ENCODE data around the gene TLN1. TPM values are rescaled to one million over a fixed set of nuclear protein-coding genes. Genes with fewer than 3 reads are reported as not detected.

Gene TLN1
- total RNA-seq, 2 donors from 2014 or later: 117 to 123 TPM

GRCh38 chr9:35681341-35682002 lies 50.5 kb downstream of the TLN1 start:
- no peaks in the 10 kb centered on the region for H3K27me3 ChIP-seq (ENCODE audit: control insufficient read depth, insufficient read depth, low read length, poor library complexity, severe bottlenecking)
- no peak overlapping the region for H3K27ac ChIP-seq (ENCODE audit: low read depth, low read length)
- no peaks in the 10 kb centered on the region for H3K9me3 ChIP-seq (ENCODE audit: control insufficient read depth, low read length)

GRCh38 chr9:35680331-35681105 lies 51.5 kb downstream of the TLN1 start:
- H3K27me3 ChIP-seq (ENCODE audit: control insufficient read depth, insufficient read depth, low read length, poor library complexity, severe bottlenecking): no peaks in the 10 kb centered on the region
- no peak overlapping the region for H3K9ac ChIP-seq (ENCODE audit: extremely low read depth, low read length, poor library complexity, severe bottlenecking)
- Mint-ChIP-seq H3K4me1 (peaks cover 24% of the 10 kb centered on the region), H3K27me3 (ENCODE audit: insufficient read depth) (peaks cover 5% of the 10 kb centered on the region), H3K4me3 (no peak overlapping the region), H3K36me3 (ENCODE audit: low read depth) (peaks cover 36% of the 10 kb centered on the region), H3K27ac (peak overlapping the region; percentile 59), H3K9me3 (no peaks in the 10 kb centered on the region)
- no peak overlapping the region for H3K4me3 ChIP-seq (ENCODE audit: low read length)
- no peak overlapping the region for H3K27ac ChIP-seq (ENCODE audit: low read depth, low read length)
- H3K36me3 ChIP-seq (ENCODE audit: control insufficient read depth, insufficient read depth, low read length): peaks cover 36% of the 10 kb centered on the region
- H3K4me1 ChIP-seq (ENCODE audit: control insufficient read depth, insufficient read depth, low read length): peaks cover 6% of the 10 kb centered on the region
- 50 to 52% methylated on average over 10 to 14 of the region's 15 CpGs for WGBS, 2 experiments (ENCODE audit: insufficient coverage in 1 of 2, insufficient read length in 1 of 2)
- no peaks in the 10 kb centered on the region for H3K9me3 ChIP-seq (ENCODE audit: control insufficient read depth, low read length)
- peak; percentile 90 for DNase-seq
- TF ChIP-seq CTCF (conservative IDR thresholded peaks at IDR 0.05): no peak

More at GRCh38 chr9:35681341-35682002, 50.5 kb downstream of the TLN1 start:
- Histone ChIP-seq H3K9ac (ENCODE audit: extremely low read depth, low read length, poor library complexity, severe bottlenecking) (no peak overlapping the region), H3K4me3 (ENCODE audit: low read length) (no peak overlapping the region), H3K4me1 (ENCODE audit: control insufficient read depth, insufficient read depth, low read length) (peaks cover 6% of the 10 kb centered on the region), H3K36me3 (ENCODE audit: control insufficient read depth, insufficient read depth, low read length) (peaks cover 41% of the 10 kb centered on the region)
- Mint-ChIP-seq H3K27ac (peak overlapping the region; percentile 14), H3K4me3 (no peak overlapping the region), H3K9me3 (no peaks in the 10 kb centered on the region), H3K27me3 (ENCODE audit: insufficient read depth) (peaks cover 1% of the 10 kb centered on the region), H3K4me1 (peaks cover 23% of the 10 kb centered on the region), H3K36me3 (ENCODE audit: low read depth) (peaks cover 43% of the 10 kb centered on the region)
- no peak for TF ChIP-seq CTCF (conservative IDR thresholded peaks at IDR 0.05)
- WGBS, 2 experiments (ENCODE audit: insufficient coverage in 1 of 2, insufficient read length in 1 of 2): 76 to 80% methylated on average over 2 to 3 of the region's 3 CpGs
- no peak for DNase-seq

- Mint-ChIP-seq H3K27ac (no peak overlapping the region), H3K4me3 (no peak overlapping the region), H3K9me3 (no peaks in the 10 kb centered on the region), H3K27me3 (ENCODE audit: insufficient read depth) (peaks cover 7% of the 10 kb centered on the region), H3K4me1 (peaks cover 24% of the 10 kb centered on the region), H3K36me3 (ENCODE audit: low read depth) (peaks cover 30% of the 10 kb centered on the region)
- WGBS, 2 experiments (ENCODE audit: insufficient coverage in 1 of 2, insufficient read length in 1 of 2): 90 to 91% methylated on average over 5 to 8 of the region's 8 CpGs
- DNase-seq: no peak
- Histone ChIP-seq H3K9ac (ENCODE audit: extremely low read depth, low read length, poor library complexity, severe bottlenecking) (no peak overlapping the region), H3K9me3 (ENCODE audit: control insufficient read depth, low read length) (no peaks in the 10 kb centered on the region), H3K27me3 (ENCODE audit: control insufficient read depth, insufficient read depth, low read length, poor library complexity, severe bottlenecking) (no peaks in the 10 kb centered on the region), H3K36me3 (ENCODE audit: control insufficient read depth, insufficient read depth, low read length) (peaks cover 29% of the 10 kb centered on the region), H3K4me1 (ENCODE audit: control insufficient read depth, insufficient read depth, low read length) (peaks cover 6% of the 10 kb centered on the region), H3K4me3 (ENCODE audit: low read length) (no peak overlapping the region), H3K27ac (ENCODE audit: low read depth, low read length) (no peak overlapping the region)
- no peak for TF ChIP-seq CTCF (conservative IDR thresholded peaks at IDR 0.05)
These were observed 52.1 kb downstream of the TLN1 start for GRCh38 chr9:35679766-35680330.
